IMR-90 (cell line): ENCODE data around the gene FAM53B. TPM values are rescaled to one million over a fixed set of nuclear protein-coding genes. Genes with fewer than 3 reads are reported as not detected.

Experiments
- ATAC-seq: fragments of 200-7000 bp; cut with Tn5 transposase; 2 replicates; pipeline ENCODE4 v1.9.1; 2020; ENCODE audit warnings: low read depth, mild to moderate bottlenecking, moderate library complexity
- BruUV-seq: library from RNA; stranded (reverse); fragments of 400-500 nt; replicated peaks from 2 replicates; lab custom pipeline; 2021; lab: Mats Ljungman, UMichigan
- CTCF ChIA-PET: fragments of 300-600 bp; formaldehyde crosslinking; extraction: SDS; loops from one replicate; lab custom pipeline; 2021; ENCODE audit warnings: antibody characterized with exemption; lab: Yijun Ruan, JAX
- POLR2A ChIA-PET: fragments of 300-600 bp; sonication (Branson Sonifier 250); formaldehyde crosslinking; loops from one replicate; lab custom pipeline; 2022; ENCODE audit warnings: antibody characterized with exemption; ENCODE audit not compliant: unreplicated experiment; lab: Charles Lee
- DNase-seq: peaks from one replicate; pipeline ENCODE4 v3.0.0; 2013
- H2AFZ ChIP-seq: replicated peaks from 2 replicates; pipeline ENCODE3; 2013; ENCODE audit warnings: low read length, mild to moderate bottlenecking; ENCODE audit not compliant: poor library complexity
- H2AK5ac ChIP-seq: 2 replicates; pipeline ENCODE4 v1.6.1; 2013; ENCODE audit warnings: low read depth, low read length, inconsistent platforms
- H2AK9ac ChIP-seq: replicated peaks from 2 replicates; pipeline ENCODE3; 2013; ENCODE audit warnings: mild to moderate bottlenecking, low read depth, low read length, moderate library complexity; ENCODE audit not compliant: poor library complexity
- H2BK120ac ChIP-seq: 2 replicates; pipeline ENCODE4 v1.6.1; 2013; ENCODE audit warnings: low read depth, low read length, inconsistent platforms
- H2BK15ac ChIP-seq: 3 replicates; pipeline ENCODE4 v1.6.1; 2013; ENCODE audit warnings: low read depth, low read length, inconsistent platforms
- H2BK20ac ChIP-seq: 2 replicates; pipeline ENCODE4 v1.6.1; 2013; ENCODE audit warnings: low read depth, mild to moderate bottlenecking, inconsistent platforms, low read length, moderate library complexity
- H2BK5ac ChIP-seq: 2 replicates; pipeline ENCODE4 v1.6.1; 2013; ENCODE audit warnings: mild to moderate bottlenecking, low read depth, low read length, inconsistent platforms; ENCODE audit not compliant: poor library complexity, severe bottlenecking
- H3K14ac ChIP-seq: replicated peaks from 2 replicates; pipeline ENCODE4 v1.6.1; 2013; ENCODE audit warnings: low read depth, low read length, inconsistent platforms
- H3K18ac ChIP-seq: 2 replicates; pipeline ENCODE4 v1.6.1; 2013; ENCODE audit warnings: low read depth, low read length, control low read depth
- H3K23ac ChIP-seq: 2 replicates; pipeline ENCODE4 v1.6.1; 2013; ENCODE audit warnings: low read depth, low read length, inconsistent platforms
- H3K27ac ChIP-seq: 2 replicates; pipeline ENCODE4 v1.5.1; 2013; ENCODE audit warnings: mild to moderate bottlenecking, control low read depth, low read length; ENCODE audit not compliant: insufficient read depth
- H3K27me3 ChIP-seq: 2 replicates; pipeline ENCODE4 v1.6.1; 2013; ENCODE audit warnings: low read length; ENCODE audit not compliant: control insufficient read depth, insufficient read depth
- H3K36me3 ChIP-seq: 2 replicates; pipeline ENCODE4 v1.6.1; 2013; ENCODE audit warnings: low read length, mixed read lengths; ENCODE audit not compliant: control insufficient read depth, insufficient read depth
- H3K4ac ChIP-seq: 2 replicates; pipeline ENCODE4 v1.6.1; 2013; ENCODE audit warnings: low read depth, low read length, inconsistent platforms
- H3K4me1 ChIP-seq: 2 replicates; pipeline ENCODE4 v1.6.1; 2013; ENCODE audit warnings: low read length, mixed read lengths; ENCODE audit not compliant: control insufficient read depth, insufficient read depth
- H3K4me2 ChIP-seq: 2 replicates; pipeline ENCODE4 v1.6.1; 2013; ENCODE audit warnings: low read depth, mild to moderate bottlenecking, control low read depth, low read length, moderate library complexity
- H3K4me3 ChIP-seq: 2 replicates; pipeline ENCODE4 v1.5.1; 2013; ENCODE audit warnings: low read depth, mild to moderate bottlenecking, control low read depth, low read length, moderate library complexity; ENCODE audit not compliant: insufficient read depth
- H3K56ac ChIP-seq: 2 replicates; pipeline ENCODE4 v1.6.1; 2013; ENCODE audit warnings: low read length, inconsistent platforms; ENCODE audit not compliant: insufficient read depth; ENCODE audit errors: extremely low read depth
- H3K79me1 ChIP-seq, 2 experiments: 2 replicates each; pipeline ENCODE4 v1.6.1; 2013; ENCODE audit warnings: low read length in 2 of 2, inconsistent platforms in 1 of 2, low read depth in 1 of 2
- H3K9ac ChIP-seq: 2 replicates; pipeline ENCODE4 v1.6.1; 2013; ENCODE audit warnings: low read depth, low read length, control low read depth
- H3K9me1 ChIP-seq: 2 replicates; pipeline ENCODE4 v1.6.1; 2013; ENCODE audit warnings: low read length, inconsistent platforms; ENCODE audit not compliant: insufficient read depth
- H3K9me3 ChIP-seq: 2 replicates; pipeline ENCODE4 v1.6.1; 2013; ENCODE audit warnings: low read length; ENCODE audit not compliant: control insufficient read depth, insufficient read depth
- H4K20me1 ChIP-seq: 2 replicates; pipeline ENCODE4 v1.6.1; 2013; ENCODE audit warnings: low read length, inconsistent platforms; ENCODE audit not compliant: insufficient read depth
- H4K5ac ChIP-seq: 2 replicates; pipeline ENCODE4 v1.6.1; 2013; ENCODE audit warnings: mild to moderate bottlenecking, low read depth, low read length, control low read depth
- H4K8ac ChIP-seq, 2 experiments: 2 replicates each; pipeline ENCODE4 v1.6.1; 2013; ENCODE audit warnings: low read depth in 2 of 2, low read length in 2 of 2, control low read depth in 1 of 2, inconsistent platforms in 1 of 2
- H4K91ac ChIP-seq: 2 replicates; pipeline ENCODE4 v1.6.1; 2013; ENCODE audit warnings: low read depth, low read length, inconsistent platforms; ENCODE audit not compliant: insufficient read depth
- CEBPB ChIP-seq: IDR thresholded peaks from 2 replicates; pipeline ENCODE4 v1.6.1; 2012; ENCODE audit warnings: low read depth, low read length, improper control_type of control experiment
- CTCF ChIP-seq: conservative IDR thresholded peaks from 2 replicates; pipeline ENCODE4 v1.5.1; 2012; ENCODE audit warnings: mild to moderate bottlenecking, low read depth, low read length, improper control_type of control experiment
- ELK1 ChIP-seq: fragments of 150-350 bp; IDR thresholded peaks from 2 replicates; pipeline ENCODE4 v1.6.1; 2016; ENCODE audit warnings: low read depth, mild to moderate bottlenecking, low read length, moderate library complexity, borderline replicate concordance
- MAFK ChIP-seq: IDR thresholded peaks from 2 replicates; pipeline ENCODE4 v1.6.1; 2012; ENCODE audit warnings: low read depth, low read length, improper control_type of control experiment
- MAZ ChIP-seq: IDR thresholded peaks from 2 replicates; pipeline ENCODE4 v1.6.1; 2012; ENCODE audit warnings: low read depth, mild to moderate bottlenecking, low read length, improper control_type of control experiment, moderate library complexity, borderline replicate concordance
- MXI1 ChIP-seq: IDR thresholded peaks from 2 replicates; pipeline ENCODE4 v1.6.1; 2012; ENCODE audit warnings: low read depth, mild to moderate bottlenecking, low read length, moderate library complexity, borderline replicate concordance
- NFE2L2 ChIP-seq: fragments of 150-350 bp; IDR thresholded peaks from 2 replicates; pipeline ENCODE4 v1.6.1; 2016; ENCODE audit warnings: low read depth, mild to moderate bottlenecking, low read length
- RFX5 ChIP-seq: IDR thresholded peaks from 2 replicates; pipeline ENCODE4 v1.8.0; 2012; ENCODE audit warnings: low read depth, mild to moderate bottlenecking, low read length, moderate library complexity
- SMC3 ChIP-seq: fragments of 150-350 bp; IDR thresholded peaks from 2 replicates; pipeline ENCODE4 v1.6.1; 2016; ENCODE audit warnings: low read depth, mild to moderate bottlenecking, antibody characterized with exemption, low read length, moderate library complexity
- USF2 ChIP-seq: fragments of 150-350 bp; IDR thresholded peaks from 2 replicates; pipeline ENCODE4 v1.6.1; 2017; ENCODE audit warnings: mild to moderate bottlenecking, antibody characterized with exemption, low read length, low read depth
- WGBS, 2 experiments: methylation state at CpG; one replicate each; pipeline versions ENCODE4 v1.1.5 to v1.1.7; 2013; ENCODE audit warnings: missing lambda C conversion rate in 2 of 2; ENCODE audit not compliant: insufficient read length in 1 of 2; ENCODE audit errors: extremely low coverage in 2 of 2; 5-methylcytosine and 5-hydroxymethylcytosine counted together
- dilution Hi-C: fragments of 300-500 bp; cut with HindIII; formaldehyde crosslinking; loops from one replicate; pipeline ENCODE4 v1.14.3; 2018; ENCODE audit warnings: low sequenced_read_pairs; ENCODE audit not compliant: unreplicated experiment
- in situ Hi-C: fragments of 300-500 bp; cut with MboI; formaldehyde crosslinking; loops from 3 replicates; pipeline ENCODE4 v1.14.3; 2019; ENCODE audit warnings: low sequenced_read_pairs, inconsistent platforms, mixed read lengths
- intact Hi-C: fragments of 100-400 bp; cut with micrococcal nuclease; formaldehyde crosslinking; loops from 2 replicates; pipeline ENCODE4 v1.10.0; 2022
- polyA plus RNA-seq, 3 experiments: library from polyadenylated mRNA; depleted of rRNA; stranded (reverse); fragments of >200 nt; gene quantifications; 2 replicates each; pipeline ENCODE4 v1.2.3, GENCODE V29; 2012; ENCODE audit warnings: low replicate concordance in 1 of 3
- total RNA-seq: library from RNA; depleted of rRNA; stranded (reverse); fragments of >200 nt; gene quantifications from 2 replicates; pipeline ENCODE4 v1.2.3, GENCODE V29; 2012

Gene FAM53B
- total and polyA plus RNA-seq, 2 of the 4 experiments (the other 2 are of a cell fraction) = 3.8 to 5.7 TPM

GRCh38 chr10:124671486-124672075 lies 72.6 kb downstream of the FAM53B start:
- ChIA-PET POLR2A (no interaction called here), CTCF (no interaction called here)
- H3K4me3 ChIP-seq = no peak overlapping the region
- H4K91ac ChIP-seq = no peak overlapping the region
- no peak overlapping the region for H2AFZ ChIP-seq
- no peak overlapping the region for H4K5ac ChIP-seq
- no peak overlapping the region for H2AK5ac ChIP-seq
- no peaks in the 10 kb centered on the region for H3K27me3 ChIP-seq
- H3K9me3 ChIP-seq = no peaks in the 10 kb centered on the region
- H4K20me1 ChIP-seq = peaks cover 6% of the 10 kb centered on the region; the same call in 1 of the 2 replicates
- TF ChIP-seq MAFK = no peak
- TF ChIP-seq MAZ = no peak
- TF ChIP-seq ELK1 = no peak
- TF ChIP-seq CEBPB = no peak
- TF ChIP-seq RFX5 = no peak
- TF ChIP-seq USF2 = no peak
- no peak for TF ChIP-seq NFE2L2
- TF ChIP-seq MXI1 = no peak
- TF ChIP-seq CTCF = no peak
- TF ChIP-seq SMC3 = no peak
- H2BK20ac ChIP-seq = no peak overlapping the region
- no peak overlapping the region for H2BK5ac ChIP-seq
- ATAC-seq = peak; percentile 35; the same call in 1 of the 2 replicates
- in situ Hi-C loops (no loop called here), intact Hi-C loops (no loop called here), dilution Hi-C loops (no loop called here)
- no peak for DNase-seq
- no peak overlapping the region for H2BK15ac ChIP-seq
- BruUV-seq = no TSS peak
- no peak overlapping the region for H3K23ac ChIP-seq
- peaks cover 3% of the 10 kb centered on the region for H3K9me1 ChIP-seq
- H3K14ac ChIP-seq = no peak overlapping the region
- H3K27ac ChIP-seq = no peak overlapping the region
- no peak overlapping the region for H3K56ac ChIP-seq
- no peak overlapping the region for H2AK9ac ChIP-seq
- peaks cover 4 to 6% of the 10 kb centered on the region in 2 experiments; a peak in 3 of 4 replicates for H3K79me1 ChIP-seq
- H3K18ac ChIP-seq = no peak overlapping the region
- no peak overlapping the region for H4K8ac ChIP-seq
- peaks cover 5% of the 10 kb centered on the region; the same call in 1 of the 2 replicates for H3K4me1 ChIP-seq
- H2BK120ac ChIP-seq = no peak overlapping the region
- no peak overlapping the region for H3K4me2 ChIP-seq
- no peak overlapping the region for H3K4ac ChIP-seq
- no peaks in the 10 kb centered on the region for H3K36me3 ChIP-seq
- H3K9ac ChIP-seq = no peak overlapping the region
- WGBS, 2 experiments = 77% methylated on average over 3 of the region's 8 CpGs; no CpG with 5 or more reads in 1 of the 2 experiments
